HepG2 (cell line): Measurements from ENCODE around the gene PLCG2. TPM values are rescaled to one million over a fixed set of nuclear protein-coding genes. Genes with fewer than 3 reads are reported as not detected.

Source experiments
- ATAC-seq: fragments of 200-7000 bp; cut with Tn5 transposase; 3 replicates; pipeline ENCODE4 v1.9.1; 2020; ENCODE audit warnings: mild to moderate bottlenecking, moderate library complexity
- BruUV-seq: library from RNA; stranded (reverse); fragments of 400-500 nt; replicated peaks from 2 replicates; lab custom pipeline; 2021; lab: Mats Ljungman, UMichigan
- CTCF ChIA-PET: fragments of 300-600 bp; formaldehyde crosslinking; extraction: SDS; loops from one replicate; lab custom pipeline; 2021; ENCODE audit warnings: low total read pairs, inconsistent platforms, low intra/inter-chr PET ratio; lab: Yijun Ruan, JAX
- POLR2A ChIA-PET: fragments of 350-600 bp; sonication (Branson Sonifier 250); formaldehyde crosslinking; loops from one replicate; lab custom pipeline; 2020; ENCODE audit warnings: antibody characterized with exemption, inconsistent platforms; lab: Yijun Ruan, JAX
- DNase-seq: peaks from one replicate; pipeline ENCODE4 v3.0.0-alpha.2; 2015; ENCODE audit warnings: low spot score
- FAIRE-seq: peaks from 3 replicates; lab custom pipeline; 2011; peaks lifted over from hg19 to GRCh38; lab: Jason Lieb, UNC
- H2AFZ ChIP-seq: one replicate; pipeline ENCODE4 v1.6.1; 2011; ENCODE audit warnings: low read length, inconsistent platforms
- H3K27ac ChIP-seq: fragments of 300-600 bp; 3 replicates; pipeline ENCODE4 v1.8.0; 2011; ENCODE audit warnings: mixed run types, mild to moderate bottlenecking, mixed read lengths, low read length, inconsistent platforms; ENCODE audit not compliant: insufficient read depth; ENCODE audit errors: extremely low read length
- H3K27me3 ChIP-seq, 2 experiments: fragments of 200-600 bp in 1 of 2; 2 replicates in 1 of 2; 3 replicates in 1 of 2; pipeline versions ENCODE4 v1.6.0 to v1.8.0; 2011; ENCODE audit warnings: low read length in 2 of 2, mild to moderate bottlenecking in 2 of 2, moderate library complexity in 2 of 2, inconsistent platforms in 1 of 2; ENCODE audit not compliant: insufficient read depth in 2 of 2, control insufficient read depth in 1 of 2
- H3K36me3 ChIP-seq, 2 experiments: fragments of 200-600 bp in 1 of 2; replicated peaks in 1 of 2; 2 replicates in 1 of 2; 3 replicates in 1 of 2; pipeline versions ENCODE4 v1.5.1 to v1.8.0; 2011; ENCODE audit warnings: low read length in 2 of 2, inconsistent platforms in 1 of 2; ENCODE audit not compliant: insufficient read depth in 2 of 2, control insufficient read depth in 1 of 2
- H3K4me1 ChIP-seq: 2 replicates; pipeline ENCODE4 v1.5.1; 2012; ENCODE audit warnings: low read length, inconsistent platforms; ENCODE audit not compliant: insufficient read depth
- H3K4me2 ChIP-seq: 2 replicates; pipeline ENCODE4 v1.6.0; 2011; ENCODE audit warnings: low read depth, low read length, inconsistent platforms
- H3K4me3 ChIP-seq, 3 experiments: fragments of 200-600 bp in 1 of 3; sonication (generic), shearing (Covaris generic) in 1 of 3; replicated peaks in 1 of 3; 2 replicates each; pipeline ENCODE4 v1.5.1; 2011 to 2016; ENCODE audit warnings: low read length in 3 of 3, inconsistent platforms in 2 of 3, low read depth in 2 of 3, mild to moderate bottlenecking in 2 of 3, control low read depth in 1 of 3, mixed read lengths in 1 of 3; ENCODE audit not compliant: insufficient read depth in 1 of 3
- H3K79me2 ChIP-seq: one replicate; pipeline ENCODE4 v1.6.1; 2011; ENCODE audit warnings: low read length, inconsistent platforms; ENCODE audit not compliant: insufficient read depth
- H3K9ac ChIP-seq: 2 replicates; pipeline ENCODE4 v1.6.0; 2011; ENCODE audit warnings: mild to moderate bottlenecking, low read depth, low read length, inconsistent platforms; ENCODE audit not compliant: insufficient read depth
- H3K9me3 ChIP-seq: 2 replicates; pipeline ENCODE4 v1.5.1; 2012; ENCODE audit warnings: mild to moderate bottlenecking, low read length
- H4K20me1 ChIP-seq: 2 replicates; pipeline ENCODE4 v1.6.0; 2011; ENCODE audit warnings: inconsistent platforms, mild to moderate bottlenecking, low read length, moderate library complexity; ENCODE audit not compliant: insufficient read depth
- FOSL2 ChIP-seq: sonication (generic); formaldehyde crosslinking; IDR thresholded peaks from 2 replicates; pipeline ENCODE4 v1.4.0; 2020; ENCODE audit warnings: missing genetic modification reagents
- FOXK1 ChIP-seq: sonication (generic); formaldehyde crosslinking; IDR thresholded peaks from 2 replicates; pipeline ENCODE4 v1.4.0; 2020; ENCODE audit warnings: low read depth, missing genetic modification reagents, borderline replicate concordance
- NFRKB ChIP-seq: fragments of 450-650 bp; IDR thresholded peaks from 2 replicates; pipeline ENCODE4 v1.6.1; 2017
- PLRG1 ChIP-seq: fragments of 450-650 bp; conservative IDR thresholded peaks from 2 replicates; pipeline ENCODE4 v1.6.1; 2016
- SALL2 ChIP-seq: sonication (generic); formaldehyde crosslinking; IDR thresholded peaks from 2 replicates; pipeline ENCODE4 v1.8.1; 2023; ENCODE audit warnings: mild to moderate bottlenecking, missing genetic modification reagents, inconsistent platforms
- SIN3A ChIP-seq: IDR thresholded peaks from 2 replicates; pipeline ENCODE4 v1.6.1; 2011; ENCODE audit warnings: low read depth, mild to moderate bottlenecking, control low read depth, low read length, borderline replicate concordance
- SMC3 ChIP-seq: IDR thresholded peaks from 2 replicates; pipeline ENCODE4 v1.6.1; 2011; ENCODE audit warnings: low read length, improper control_type of control experiment
- STAG1 ChIP-seq: sonication (generic); formaldehyde crosslinking; IDR thresholded peaks from 2 replicates; pipeline ENCODE4 v1.4.0; 2020; ENCODE audit warnings: missing genetic modification reagents
- ZFP1 ChIP-seq: IDR thresholded peaks from 2 replicates; pipeline ENCODE4 v1.6.1; 2016
- ZNF124 ChIP-seq: sonication (generic); formaldehyde crosslinking; IDR thresholded peaks from 2 replicates; pipeline ENCODE4 v1.4.0; 2020; ENCODE audit warnings: missing genetic modification reagents
- ZNF549 ChIP-seq: sonication (generic); formaldehyde crosslinking; IDR thresholded peaks from 2 replicates; pipeline ENCODE4 v1.5.0; 2020; ENCODE audit warnings: missing genetic modification reagents
- WGBS: methylation state at CpG from one replicate; pipeline ENCODE4 v1.1.6; 2017; ENCODE audit warnings: low lambda C conversion rate; 5-methylcytosine and 5-hydroxymethylcytosine counted together
- in situ Hi-C: cut with HindIII; loops from 2 replicates; pipeline ENCODE4 v1.10.0; 2017; ENCODE audit warnings: low pct_unique_long_range_greater_than_20kb; ENCODE audit not compliant: extremely low pct_ligation_motif_present
- intact Hi-C: fragments of 100-400 bp; cut with micrococcal nuclease; formaldehyde crosslinking; loops from one replicate; pipeline ENCODE4 v1.10.0; 2022; ENCODE audit not compliant: unreplicated experiment
- polyA plus RNA-seq, 8 experiments: library from polyadenylated mRNA; depleted of rRNA in 3 of 8; stranded (reverse) in 7 of 8; unstranded in 1 of 8; fragments of >200 nt; fragmentation: Illumina TruSeq in 4 of 8; extraction: Trizol in 4 of 8; gene quantifications; 2 replicates each; pipeline versions ENCODE4 v1.2.1 to v1.2.3, GENCODE V29; 2011 to 2016; ENCODE audit warnings: low read depth in 4 of 8, missing spikeins in 1 of 8, mixed read lengths in 1 of 8; ENCODE audit not compliant: insufficient read depth in 1 of 8
- total RNA-seq, 5 experiments: library from RNA; depleted of rRNA; stranded (reverse); fragments of >200 nt; fragmentation: Illumina TruSeq; extraction: Trizol; gene quantifications; 2 replicates each; pipeline ENCODE4 v1.2.3, GENCODE V29; 2016; ENCODE audit warnings: low read depth in 1 of 5
- TF ChIP-seq, protein P1 (sequence below): sonication (generic); formaldehyde crosslinking; IDR thresholded peaks from 2 replicates; pipeline ENCODE4 v1.5.0; 2020; ENCODE audit warnings: mild to moderate bottlenecking, missing genetic modification reagents, moderate library complexity

Gene PLCG2
- total and polyA plus RNA-seq, 2 of the 13 experiments (the other 11 are each of a cell fraction or from before 2014, with no cell fraction given): 0.13 to 0.18 TPM

DNA sequence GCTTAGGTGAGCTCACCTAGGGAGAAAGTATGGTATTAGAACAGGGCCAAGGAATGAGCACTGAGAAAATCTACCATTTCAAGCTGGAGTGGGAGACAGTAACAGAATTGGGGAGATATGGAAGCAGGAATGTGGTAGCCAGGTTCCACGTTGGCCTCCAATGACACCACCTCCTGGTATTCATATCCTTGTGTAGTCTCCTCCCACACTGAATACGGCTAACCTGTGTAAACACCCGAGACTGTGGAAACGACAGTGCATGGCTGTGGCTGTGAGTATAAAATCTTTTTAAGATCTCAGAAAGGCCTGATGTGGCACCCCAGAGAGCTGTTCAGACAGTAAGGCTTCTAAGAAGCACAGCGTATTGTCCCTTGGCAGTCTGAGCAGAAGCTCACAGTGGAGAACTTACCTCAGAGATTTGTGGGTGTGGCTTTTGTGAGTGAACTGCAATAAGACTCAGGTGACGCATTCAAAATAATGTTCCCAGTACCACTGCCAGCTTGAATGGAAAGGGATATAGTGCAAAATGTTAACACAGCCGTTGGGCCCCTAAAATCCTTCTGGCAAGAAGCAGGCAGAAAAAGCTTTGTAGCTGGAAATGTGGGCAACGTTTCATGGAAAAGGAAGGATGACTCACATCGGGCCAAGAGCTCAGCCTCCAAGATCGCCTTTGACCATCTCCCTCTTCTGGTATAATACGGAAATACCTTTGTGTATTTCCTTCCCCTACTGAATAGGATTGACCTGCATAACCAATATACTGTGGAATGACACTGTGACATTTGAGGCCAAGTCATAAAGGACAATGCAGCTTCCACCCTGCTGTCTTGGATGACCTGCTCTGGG lies 217.8 kb downstream of the PLCG2 start:
- ChIA-PET CTCF (interaction anchor here (1.1 to 1.7 kb wide), 2 partner anchors 106 to 234 kb away, joined by 3 to 6 read pairs; no protein-coding TSS in a partner anchor), POLR2A (interaction anchor here (1.4 to 1.6 kb wide), 2 partner anchors 47 to 682 kb away, joined by 3 to 4 read pairs; partner anchors contain the start of gene GAN)
- intact Hi-C loops: loop anchor here (1.0 to 10.0 kb wide), 2 partner anchors 52 to 107 kb away; no protein-coding TSS in a partner anchor
- Histone ChIP-seq H3K79me2 (no peaks in the 10 kb centered on the region), H4K20me1 (no peaks in the 10 kb centered on the region), H3K4me2 (no peak overlapping the region; the same call in 1 of the 2 replicates), H3K4me3 (no peak overlapping the region), H2AFZ (no peak overlapping the region), H3K36me3 (no peaks in the 10 kb centered on the region), H3K9me3 (no peaks in the 10 kb centered on the region), H3K27me3 (peaks cover 0 to 4% of the 10 kb centered on the region in 2 experiments; a peak in 2 of 5 replicates), H3K4me1 (peaks cover 14% of the 10 kb centered on the region), H3K27ac (no peak overlapping the region), H3K9ac (no peak overlapping the region)
- FAIRE-seq (peak; percentile 87), DNase-seq (peak; percentile 52)
- no TSS peak for BruUV-seq
- 27% methylated on average over 11 of the region's 11 CpGs for WGBS
- TF ChIP-seq SMC3: peak; percentile 27; the same call in 1 of the 2 replicates
- TF ChIP-seq FOSL2 (CRISPR knock-in tag): peak; percentile 87
- TF ChIP-seq SALL2 (CRISPR knock-in tag): no peak
- no peak for TF ChIP-seq ZFP1 (CRISPR knock-in tag)
- no peak for TF ChIP-seq ZNF124 (CRISPR knock-in tag)
- TF ChIP-seq SIN3A: no peak
- TF ChIP-seq, protein P1, sequence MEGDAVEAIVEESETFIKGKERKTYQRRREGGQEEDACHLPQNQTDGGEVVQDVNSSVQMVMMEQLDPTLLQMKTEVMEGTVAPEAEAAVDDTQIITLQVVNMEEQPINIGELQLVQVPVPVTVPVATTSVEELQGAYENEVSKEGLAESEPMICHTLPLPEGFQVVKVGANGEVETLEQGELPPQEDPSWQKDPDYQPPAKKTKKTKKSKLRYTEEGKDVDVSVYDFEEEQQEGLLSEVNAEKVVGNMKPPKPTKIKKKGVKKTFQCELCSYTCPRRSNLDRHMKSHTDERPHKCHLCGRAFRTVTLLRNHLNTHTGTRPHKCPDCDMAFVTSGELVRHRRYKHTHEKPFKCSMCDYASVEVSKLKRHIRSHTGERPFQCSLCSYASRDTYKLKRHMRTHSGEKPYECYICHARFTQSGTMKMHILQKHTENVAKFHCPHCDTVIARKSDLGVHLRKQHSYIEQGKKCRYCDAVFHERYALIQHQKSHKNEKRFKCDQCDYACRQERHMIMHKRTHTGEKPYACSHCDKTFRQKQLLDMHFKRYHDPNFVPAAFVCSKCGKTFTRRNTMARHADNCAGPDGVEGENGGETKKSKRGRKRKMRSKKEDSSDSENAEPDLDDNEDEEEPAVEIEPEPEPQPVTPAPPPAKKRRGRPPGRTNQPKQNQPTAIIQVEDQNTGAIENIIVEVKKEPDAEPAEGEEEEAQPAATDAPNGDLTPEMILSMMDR (CRISPR knock-in tag): peak; percentile 39
- TF ChIP-seq STAG1 (CRISPR knock-in tag): peak; percentile 22; the same call in 1 of the 2 replicates
- no peak for TF ChIP-seq ZNF549 (CRISPR knock-in tag)
- no peak for TF ChIP-seq PLRG1
- TF ChIP-seq NFRKB: no peak
- TF ChIP-seq FOXK1 (CRISPR knock-in tag): no peak
- TF ChIP-seq, all 625 proteins: peak for 4
- in situ Hi-C loops: no loop called here
- peak; percentile 88 for ATAC-seq
